WERI-Rb-1 (cell line): Measurements from ENCODE around the gene KISS1R.

Experiments used
- DNase-seq: peaks from one replicate; pipeline ENCODE4 v3.0.0-alpha.2; 2020
- H3K27ac ChIP-seq: fragments of 250-450 bp; sonication (Bioruptor Pico); 2 replicates; pipeline ENCODE4 v1.5.1; 2020; ENCODE audit warnings: mild to moderate bottlenecking, moderate library complexity
- H3K27me3 ChIP-seq: fragments of 250-450 bp; sonication (Bioruptor Pico); 2 replicates; pipeline ENCODE4 v1.5.1; 2021; ENCODE audit warnings: mild to moderate bottlenecking, low read depth, moderate library complexity; ENCODE audit not compliant: insufficient read depth, severe bottlenecking
- H3K36me3 ChIP-seq: fragments of 250-450 bp; sonication (Bioruptor Pico); 2 replicates; pipeline ENCODE4 v1.5.1; 2020; ENCODE audit warnings: mild to moderate bottlenecking, moderate library complexity
- H3K4me3 ChIP-seq: 2 replicates; pipeline ENCODE4 v1.5.1; 2011; ENCODE audit warnings: low read depth, mild to moderate bottlenecking, control low read depth, low read length
- H3K9me3 ChIP-seq: fragments of 250-450 bp; sonication (Bioruptor Pico); 2 replicates; pipeline ENCODE4 v1.5.1; 2021; ENCODE audit warnings: mild to moderate bottlenecking, moderate library complexity; ENCODE audit not compliant: severe bottlenecking
- TF ChIP-seq, protein P1 (sequence below): IDR thresholded peaks from 2 replicates; pipeline ENCODE4 v1.5.1; 2011; ENCODE audit warnings: low read depth, mild to moderate bottlenecking, control low read depth, inconsistent platforms, low read length

The KISS1R gene

GRCh38 chr19:870963-871401 is 46.2 kb upstream of the KISS1R start:
- no peak for DNase-seq
- Histone ChIP-seq H3K9me3 (no peaks in the 10 kb centered on the region), H3K4me3 (no peak overlapping the region), H3K27me3 (no peaks in the 10 kb centered on the region), H3K36me3 (peaks cover 67% of the 10 kb centered on the region), H3K27ac (no peak overlapping the region)
- TF ChIP-seq, protein P1, sequence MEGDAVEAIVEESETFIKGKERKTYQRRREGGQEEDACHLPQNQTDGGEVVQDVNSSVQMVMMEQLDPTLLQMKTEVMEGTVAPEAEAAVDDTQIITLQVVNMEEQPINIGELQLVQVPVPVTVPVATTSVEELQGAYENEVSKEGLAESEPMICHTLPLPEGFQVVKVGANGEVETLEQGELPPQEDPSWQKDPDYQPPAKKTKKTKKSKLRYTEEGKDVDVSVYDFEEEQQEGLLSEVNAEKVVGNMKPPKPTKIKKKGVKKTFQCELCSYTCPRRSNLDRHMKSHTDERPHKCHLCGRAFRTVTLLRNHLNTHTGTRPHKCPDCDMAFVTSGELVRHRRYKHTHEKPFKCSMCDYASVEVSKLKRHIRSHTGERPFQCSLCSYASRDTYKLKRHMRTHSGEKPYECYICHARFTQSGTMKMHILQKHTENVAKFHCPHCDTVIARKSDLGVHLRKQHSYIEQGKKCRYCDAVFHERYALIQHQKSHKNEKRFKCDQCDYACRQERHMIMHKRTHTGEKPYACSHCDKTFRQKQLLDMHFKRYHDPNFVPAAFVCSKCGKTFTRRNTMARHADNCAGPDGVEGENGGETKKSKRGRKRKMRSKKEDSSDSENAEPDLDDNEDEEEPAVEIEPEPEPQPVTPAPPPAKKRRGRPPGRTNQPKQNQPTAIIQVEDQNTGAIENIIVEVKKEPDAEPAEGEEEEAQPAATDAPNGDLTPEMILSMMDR = no peak

GRCh38 chr19:871446-872265 is 45.5 kb upstream of the KISS1R start:
- Histone ChIP-seq H3K27ac (peak overlapping the region; percentile 29; the same call in 1 of the 2 replicates), H3K27me3 (no peaks in the 10 kb centered on the region), H3K9me3 (no peaks in the 10 kb centered on the region), H3K4me3 (no peak overlapping the region), H3K36me3 (peaks cover 70% of the 10 kb centered on the region)
- no peak for DNase-seq
- TF ChIP-seq, protein P1 = no peak

DNA sequence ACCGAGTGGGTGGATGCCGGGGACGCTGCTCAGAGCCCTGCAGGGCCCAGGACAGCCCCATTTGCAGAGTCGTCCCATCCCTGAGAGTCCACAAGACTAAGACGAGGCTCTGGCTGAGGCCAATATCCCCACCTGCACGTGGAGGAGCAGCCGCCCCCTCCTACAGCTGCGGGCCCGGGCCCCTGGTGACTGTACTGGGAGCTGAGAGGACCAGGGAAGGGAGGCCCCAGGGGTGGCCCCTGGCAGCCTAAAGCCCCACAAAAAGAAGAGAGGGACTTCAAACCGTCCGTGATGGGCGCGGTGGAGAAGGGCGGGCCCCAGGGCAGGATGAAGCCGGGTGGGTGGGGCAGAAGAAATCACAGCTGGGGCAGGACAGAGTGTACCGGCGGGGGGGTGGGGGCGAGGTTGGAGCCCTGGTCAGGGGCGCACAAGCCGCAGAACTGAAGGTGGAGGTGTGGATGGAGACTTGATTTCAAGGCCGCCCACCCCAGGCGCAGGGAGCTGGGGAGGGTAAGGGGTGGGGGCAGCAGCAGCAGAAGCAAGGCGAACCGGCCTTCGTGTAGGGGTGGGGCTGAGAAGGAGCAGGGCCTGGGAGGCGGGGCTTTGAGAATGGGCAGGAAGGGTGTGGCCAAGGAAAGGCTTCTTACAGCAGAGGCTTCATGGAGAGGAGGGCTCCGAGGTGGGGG is 44.7 kb upstream of the KISS1R start:
- no peak overlapping the region for H3K4me3 ChIP-seq
- peak; percentile 74 for DNase-seq

GRCh38 chr19:873084-873483 is 44.0 kb upstream of the KISS1R start:
- peaks cover 67% of the 10 kb centered on the region for H3K36me3 ChIP-seq

More for the DNA sequence above, 44.7 kb upstream of the KISS1R start:
- no peaks in the 10 kb centered on the region for H3K27me3 ChIP-seq
- H3K27ac ChIP-seq = peak overlapping the region; percentile 29; the same call in 1 of the 2 replicates
- no peaks in the 10 kb centered on the region for H3K9me3 ChIP-seq
- peaks cover 74% of the 10 kb centered on the region for H3K36me3 ChIP-seq
- TF ChIP-seq, protein P1 = no peak

GRCh38 chr19:873561-874041 is 43.5 kb upstream of the KISS1R start:
- H3K36me3 ChIP-seq = peaks cover 62% of the 10 kb centered on the region
- H3K27ac ChIP-seq = no peak overlapping the region
- no peak for DNase-seq
- no peak overlapping the region for H3K4me3 ChIP-seq
- TF ChIP-seq, protein P1 = no peak
- H3K27me3 ChIP-seq = no peaks in the 10 kb centered on the region
- no peaks in the 10 kb centered on the region for H3K9me3 ChIP-seq

More at GRCh38 chr19:873084-873483, 44.0 kb upstream of the KISS1R start:
- Histone ChIP-seq H3K9me3 (no peaks in the 10 kb centered on the region), H3K27ac (no peak overlapping the region), H3K4me3 (no peak overlapping the region), H3K27me3 (no peaks in the 10 kb centered on the region)
- TF ChIP-seq, protein P1 = no peak
- peak; percentile 74 for DNase-seq
